Measurements from ENCODE around the gene SPRED2. TPM values are rescaled to one million over a fixed set of nuclear protein-coding genes. Genes with fewer than 3 reads are reported as not detected.
A peak's percentile ranks its signal among the peaks of the same experiment; 100 is the strongest.

Gene SPRED2
- total RNA-seq, 1 donor from 2014 or later = 54.5 TPM

- H3K36me3 Mint-ChIP-seq (ENCODE audit: unreplicated experiment) = no peaks in the 10 kb centered on the region
- no peak for DNase-seq
- H3K4me3 Mint-ChIP-seq (ENCODE audit: unreplicated experiment) = no peak overlapping the region
Observed at GRCh38 chr2:65466551-65466950, 34.2 kb upstream of the SPRED2 start.

DNA sequence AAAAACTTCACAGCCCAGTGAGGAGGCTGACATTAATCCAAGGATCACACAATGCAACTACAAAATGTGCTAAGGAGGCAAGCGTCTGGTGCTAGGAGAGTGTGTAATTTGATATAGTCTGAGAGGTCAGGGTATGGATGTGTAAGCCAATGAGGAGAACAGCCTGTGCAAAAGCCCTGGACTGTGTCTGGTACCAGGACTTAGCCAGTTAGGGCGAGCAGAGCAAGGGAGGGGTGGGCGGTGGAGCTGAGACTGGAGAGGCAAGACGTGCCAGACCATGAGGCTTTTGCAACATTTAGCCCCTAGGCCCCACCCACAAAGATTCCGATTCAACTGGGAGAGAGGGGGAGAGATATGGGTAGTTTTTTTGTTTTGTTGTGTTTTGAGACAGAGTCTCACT lies 33.5 kb upstream of the SPRED2 start:
- peaks cover 3% of the 10 kb centered on the region for H3K27me3 Mint-ChIP-seq (ENCODE audit: unreplicated experiment)
- H3K4me3 Mint-ChIP-seq (ENCODE audit: unreplicated experiment) = no peak overlapping the region
- no peaks in the 10 kb centered on the region for H3K36me3 Mint-ChIP-seq (ENCODE audit: unreplicated experiment)
- TF ChIP-seq, protein P1, sequence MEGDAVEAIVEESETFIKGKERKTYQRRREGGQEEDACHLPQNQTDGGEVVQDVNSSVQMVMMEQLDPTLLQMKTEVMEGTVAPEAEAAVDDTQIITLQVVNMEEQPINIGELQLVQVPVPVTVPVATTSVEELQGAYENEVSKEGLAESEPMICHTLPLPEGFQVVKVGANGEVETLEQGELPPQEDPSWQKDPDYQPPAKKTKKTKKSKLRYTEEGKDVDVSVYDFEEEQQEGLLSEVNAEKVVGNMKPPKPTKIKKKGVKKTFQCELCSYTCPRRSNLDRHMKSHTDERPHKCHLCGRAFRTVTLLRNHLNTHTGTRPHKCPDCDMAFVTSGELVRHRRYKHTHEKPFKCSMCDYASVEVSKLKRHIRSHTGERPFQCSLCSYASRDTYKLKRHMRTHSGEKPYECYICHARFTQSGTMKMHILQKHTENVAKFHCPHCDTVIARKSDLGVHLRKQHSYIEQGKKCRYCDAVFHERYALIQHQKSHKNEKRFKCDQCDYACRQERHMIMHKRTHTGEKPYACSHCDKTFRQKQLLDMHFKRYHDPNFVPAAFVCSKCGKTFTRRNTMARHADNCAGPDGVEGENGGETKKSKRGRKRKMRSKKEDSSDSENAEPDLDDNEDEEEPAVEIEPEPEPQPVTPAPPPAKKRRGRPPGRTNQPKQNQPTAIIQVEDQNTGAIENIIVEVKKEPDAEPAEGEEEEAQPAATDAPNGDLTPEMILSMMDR (IDR thresholded peaks at IDR 0.05; ENCODE audit: partially characterized antibody, unreplicated experiment) = no peak
- H3K9me3 Mint-ChIP-seq (ENCODE audit: unreplicated experiment) = no peaks in the 10 kb centered on the region
- peaks cover 12% of the 10 kb centered on the region for H3K4me1 Mint-ChIP-seq (ENCODE audit: low read depth, unreplicated experiment)
- peak; percentile 14 for DNase-seq
- no peak overlapping the region for H3K27ac Mint-ChIP-seq (ENCODE audit: unreplicated experiment)

More at GRCh38 chr2:65466551-65466950, 34.2 kb upstream of the SPRED2 start:
- TF ChIP-seq, protein P1 (IDR thresholded peaks at IDR 0.05; ENCODE audit: partially characterized antibody, unreplicated experiment) = no peak
- H3K4me1 Mint-ChIP-seq (ENCODE audit: low read depth, unreplicated experiment) = peaks cover 12% of the 10 kb centered on the region
- H3K9me3 Mint-ChIP-seq (ENCODE audit: unreplicated experiment) = no peaks in the 10 kb centered on the region
- no peak overlapping the region for H3K27ac Mint-ChIP-seq (ENCODE audit: unreplicated experiment)
- no peaks in the 10 kb centered on the region for H3K27me3 Mint-ChIP-seq (ENCODE audit: unreplicated experiment)

- H3K36me3 Mint-ChIP-seq (ENCODE audit: unreplicated experiment) = no peaks in the 10 kb centered on the region
- TF ChIP-seq, protein P1 (IDR thresholded peaks at IDR 0.05; ENCODE audit: partially characterized antibody, unreplicated experiment) = no peak
- no peak overlapping the region for H3K4me3 Mint-ChIP-seq (ENCODE audit: unreplicated experiment)
- peaks cover 3% of the 10 kb centered on the region for H3K27me3 Mint-ChIP-seq (ENCODE audit: unreplicated experiment)
- no peaks in the 10 kb centered on the region for H3K9me3 Mint-ChIP-seq (ENCODE audit: unreplicated experiment)
- H3K4me1 Mint-ChIP-seq (ENCODE audit: low read depth, unreplicated experiment) = peaks cover 12% of the 10 kb centered on the region
- DNase-seq = no peak
- H3K27ac Mint-ChIP-seq (ENCODE audit: unreplicated experiment) = no peak overlapping the region
Observed at GRCh38 chr2:65465124-65465523, 32.7 kb upstream of the SPRED2 start.

GRCh38 chr2:65464604-65465003 lies 32.2 kb upstream of the SPRED2 start:
- H3K4me3 Mint-ChIP-seq (ENCODE audit: unreplicated experiment) = no peak overlapping the region
- H3K9me3 Mint-ChIP-seq (ENCODE audit: unreplicated experiment) = no peaks in the 10 kb centered on the region
- H3K4me1 Mint-ChIP-seq (ENCODE audit: low read depth, unreplicated experiment) = peaks cover 12% of the 10 kb centered on the region
- H3K36me3 Mint-ChIP-seq (ENCODE audit: unreplicated experiment) = no peaks in the 10 kb centered on the region
- no peak for DNase-seq
- TF ChIP-seq, protein P1 (IDR thresholded peaks at IDR 0.05; ENCODE audit: partially characterized antibody, unreplicated experiment) = no peak
- peaks cover 3% of the 10 kb centered on the region for H3K27me3 Mint-ChIP-seq (ENCODE audit: unreplicated experiment)
- H3K27ac Mint-ChIP-seq (ENCODE audit: unreplicated experiment) = no peak overlapping the region

- no peak overlapping the region for H3K27ac Mint-ChIP-seq (ENCODE audit: unreplicated experiment)
- TF ChIP-seq, protein P1 (IDR thresholded peaks at IDR 0.05; ENCODE audit: partially characterized antibody, unreplicated experiment) = no peak
- H3K4me1 Mint-ChIP-seq (ENCODE audit: low read depth, unreplicated experiment) = no peaks in the 10 kb centered on the region
- H3K9me3 Mint-ChIP-seq (ENCODE audit: unreplicated experiment) = peaks cover 1% of the 10 kb centered on the region
- H3K36me3 Mint-ChIP-seq (ENCODE audit: unreplicated experiment) = no peaks in the 10 kb centered on the region
- no peak for DNase-seq
- H3K4me3 Mint-ChIP-seq (ENCODE audit: unreplicated experiment) = no peak overlapping the region
- H3K27me3 Mint-ChIP-seq (ENCODE audit: unreplicated experiment) = peaks cover 3% of the 10 kb centered on the region
Observed at GRCh38 chr2:65458999-65459398, 26.6 kb upstream of the SPRED2 start.

Data from glutamatergic neuron (in vitro differentiated cells).